ENCODE data around the gene KRT6A.
"Not testable (repeated sequence)": the region's sequence is repeated elsewhere in the genome, so short reads cannot be mapped to it uniquely, and the experiment has no call there.

The KRT6A gene

DNA sequence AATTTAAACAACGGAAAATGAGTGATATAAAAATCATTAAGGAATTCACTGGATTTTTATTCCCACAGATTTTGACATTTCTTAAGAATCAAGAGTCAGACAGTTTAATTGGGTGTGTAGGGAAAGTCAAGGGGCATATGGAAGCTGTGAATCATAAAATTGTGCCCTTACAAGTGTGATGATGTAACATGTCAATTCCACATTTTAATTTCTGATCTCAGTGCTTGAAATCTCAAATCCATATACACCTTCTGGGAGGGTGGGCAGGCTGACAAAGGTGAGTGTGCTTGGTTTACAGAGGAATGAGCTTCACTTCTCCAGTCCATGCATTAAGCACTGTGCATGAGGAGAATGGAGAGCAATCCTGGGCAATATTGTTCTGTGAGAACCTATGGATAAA lies 1.0 kb upstream of the KRT6A start:
- Histone ChIP-seq H4K20me1 (ENCODE audit: insufficient read depth, low read length, poor library complexity, severe bottlenecking) (no peaks in the 10 kb centered on the region), H2AFZ (ENCODE audit: low read length) (no peak overlapping the region), H3K4me3 (ENCODE audit: low read length, poor library complexity, severe bottlenecking) (no peak overlapping the region), H3K79me2 (ENCODE audit: insufficient read depth, low read length) (no peaks in the 10 kb centered on the region), H3K4me2 (ENCODE audit: low read depth, low read length, poor library complexity, severe bottlenecking) (no peak overlapping the region), H3K9me2 (replicated peaks; ENCODE audit: low read depth, low read length) (no peaks in the 10 kb centered on the region), H3K27me3 (ENCODE audit: insufficient read depth, low read length, poor library complexity, severe bottlenecking) (no peaks in the 10 kb centered on the region), H3K9ac (ENCODE audit: low read depth, low read length, poor library complexity, severe bottlenecking) (no peak overlapping the region), H3F3A (ENCODE audit: low read depth) (no peaks in the 10 kb centered on the region), H3K9me3 (ENCODE audit: insufficient read depth, low read depth, low read length) (no peaks in the 10 kb centered on the region), H3K4me1 (ENCODE audit: insufficient read depth, low read length, poor library complexity, severe bottlenecking) (no peaks in the 10 kb centered on the region), H3K36me3 (ENCODE audit: insufficient read depth, low read length) (no peaks in the 10 kb centered on the region)
- TF ChIP-seq, protein P1, sequence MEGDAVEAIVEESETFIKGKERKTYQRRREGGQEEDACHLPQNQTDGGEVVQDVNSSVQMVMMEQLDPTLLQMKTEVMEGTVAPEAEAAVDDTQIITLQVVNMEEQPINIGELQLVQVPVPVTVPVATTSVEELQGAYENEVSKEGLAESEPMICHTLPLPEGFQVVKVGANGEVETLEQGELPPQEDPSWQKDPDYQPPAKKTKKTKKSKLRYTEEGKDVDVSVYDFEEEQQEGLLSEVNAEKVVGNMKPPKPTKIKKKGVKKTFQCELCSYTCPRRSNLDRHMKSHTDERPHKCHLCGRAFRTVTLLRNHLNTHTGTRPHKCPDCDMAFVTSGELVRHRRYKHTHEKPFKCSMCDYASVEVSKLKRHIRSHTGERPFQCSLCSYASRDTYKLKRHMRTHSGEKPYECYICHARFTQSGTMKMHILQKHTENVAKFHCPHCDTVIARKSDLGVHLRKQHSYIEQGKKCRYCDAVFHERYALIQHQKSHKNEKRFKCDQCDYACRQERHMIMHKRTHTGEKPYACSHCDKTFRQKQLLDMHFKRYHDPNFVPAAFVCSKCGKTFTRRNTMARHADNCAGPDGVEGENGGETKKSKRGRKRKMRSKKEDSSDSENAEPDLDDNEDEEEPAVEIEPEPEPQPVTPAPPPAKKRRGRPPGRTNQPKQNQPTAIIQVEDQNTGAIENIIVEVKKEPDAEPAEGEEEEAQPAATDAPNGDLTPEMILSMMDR (conservative IDR thresholded peaks at IDR 0.05; ENCODE audit: low read length) = no peak
- TF ChIP-seq EZH2phosphoT487 (IDR thresholded peaks at IDR 0.05; ENCODE audit: borderline replicate concordance) = no peak

GRCh38 chr12:52492405-52492804 lies 652 bp downstream of the KRT6A start:
- H3K4me3 ChIP-seq (ENCODE audit: low read length, poor library complexity, severe bottlenecking); H3K4me2 ChIP-seq (ENCODE audit: low read depth, low read length, poor library complexity, severe bottlenecking); H3K9me2 ChIP-seq (replicated peaks; ENCODE audit: low read depth, low read length); H2AFZ ChIP-seq (ENCODE audit: low read length); H3K4me1 ChIP-seq (ENCODE audit: insufficient read depth, low read length, poor library complexity, severe bottlenecking); H4K20me1 ChIP-seq (ENCODE audit: insufficient read depth, low read length, poor library complexity, severe bottlenecking); H3K27me3 ChIP-seq (ENCODE audit: insufficient read depth, low read length, poor library complexity, severe bottlenecking); H3F3A ChIP-seq (ENCODE audit: low read depth); H3K9me3 ChIP-seq (ENCODE audit: insufficient read depth, low read depth, low read length); H3K9ac ChIP-seq (ENCODE audit: low read depth, low read length, poor library complexity, severe bottlenecking); H3K79me2 ChIP-seq (ENCODE audit: insufficient read depth, low read length); H3K36me3 ChIP-seq (ENCODE audit: insufficient read depth, low read length): not testable (repeated sequence)

DNA sequence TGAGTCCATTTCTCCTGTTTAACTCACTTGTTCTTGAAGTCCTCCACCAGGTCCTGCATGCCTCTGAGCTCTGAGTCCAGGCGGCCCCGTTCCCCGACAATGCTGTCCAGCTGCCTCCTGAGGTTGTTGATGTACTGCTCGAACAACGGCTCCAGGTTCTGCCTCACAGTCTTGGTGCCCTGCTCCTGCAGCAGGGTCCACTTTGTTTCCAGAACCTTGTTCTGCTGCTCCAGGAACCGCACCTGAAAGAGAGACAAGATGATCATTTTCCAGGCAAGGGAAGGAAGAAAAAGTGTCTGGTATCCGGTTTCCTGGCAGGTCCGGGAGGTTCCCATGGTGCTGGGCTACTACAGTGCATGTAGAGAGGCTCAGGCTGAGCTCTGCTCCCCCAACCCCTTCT lies 1.6 kb downstream of the KRT6A start:
- H3K4me1 ChIP-seq (ENCODE audit: insufficient read depth, low read length, poor library complexity, severe bottlenecking); H3K9ac ChIP-seq (ENCODE audit: low read depth, low read length, poor library complexity, severe bottlenecking); H2AFZ ChIP-seq (ENCODE audit: low read length); H3F3A ChIP-seq (ENCODE audit: low read depth); H3K9me3 ChIP-seq (ENCODE audit: insufficient read depth, low read depth, low read length); H3K27me3 ChIP-seq (ENCODE audit: insufficient read depth, low read length, poor library complexity, severe bottlenecking); H3K79me2 ChIP-seq (ENCODE audit: insufficient read depth, low read length); H3K4me2 ChIP-seq (ENCODE audit: low read depth, low read length, poor library complexity, severe bottlenecking); H3K9me2 ChIP-seq (replicated peaks; ENCODE audit: low read depth, low read length); H3K36me3 ChIP-seq (ENCODE audit: insufficient read depth, low read length); H3K4me3 ChIP-seq (ENCODE audit: low read length, poor library complexity, severe bottlenecking); H4K20me1 ChIP-seq (ENCODE audit: insufficient read depth, low read length, poor library complexity, severe bottlenecking): not testable (repeated sequence)

DNA sequence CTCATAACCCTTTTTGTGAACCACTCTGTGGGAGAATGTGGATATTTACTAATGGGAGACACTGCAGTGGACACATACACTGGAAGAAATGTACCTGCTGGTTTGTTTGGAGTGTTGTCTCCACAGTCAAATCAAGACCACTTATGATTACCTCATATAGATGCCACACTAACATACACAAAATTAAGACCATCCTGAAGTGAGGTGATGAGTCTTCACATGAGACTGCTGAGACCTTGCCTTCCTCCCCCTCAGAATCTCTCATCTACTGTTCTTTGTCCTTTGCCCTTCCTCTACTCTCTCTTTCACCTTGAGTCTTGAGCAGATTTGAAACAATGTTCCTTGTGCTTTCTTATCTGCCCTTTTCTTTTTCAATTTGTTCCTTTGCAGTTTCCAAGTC lies 4.3 kb downstream of the KRT6A start:
- TF ChIP-seq, protein P1 (conservative IDR thresholded peaks at IDR 0.05; ENCODE audit: low read length) = no peak
- TF ChIP-seq EZH2phosphoT487 (IDR thresholded peaks at IDR 0.05; ENCODE audit: borderline replicate concordance) = no peak
- H4K20me1 ChIP-seq (ENCODE audit: insufficient read depth, low read length, poor library complexity, severe bottlenecking) = no peaks in the 10 kb centered on the region
- H3K4me2 ChIP-seq (ENCODE audit: low read depth, low read length, poor library complexity, severe bottlenecking) = no peak overlapping the region
- H3K4me3 ChIP-seq (ENCODE audit: low read length, poor library complexity, severe bottlenecking) = no peak overlapping the region
- no peaks in the 10 kb centered on the region for H3K36me3 ChIP-seq (ENCODE audit: insufficient read depth, low read length)
- no peaks in the 10 kb centered on the region; the same call in 1 of the 2 replicates for H3K9me3 ChIP-seq (ENCODE audit: insufficient read depth, low read depth, low read length)
- no peaks in the 10 kb centered on the region for H3K4me1 ChIP-seq (ENCODE audit: insufficient read depth, low read length, poor library complexity, severe bottlenecking)
- no peaks in the 10 kb centered on the region for H3K79me2 ChIP-seq (ENCODE audit: insufficient read depth, low read length)
- no peaks in the 10 kb centered on the region for H3K27me3 ChIP-seq (ENCODE audit: insufficient read depth, low read length, poor library complexity, severe bottlenecking)
- H3K9ac ChIP-seq (ENCODE audit: low read depth, low read length, poor library complexity, severe bottlenecking) = no peak overlapping the region
- no peaks in the 10 kb centered on the region for H3F3A ChIP-seq (ENCODE audit: low read depth)
- no peaks in the 10 kb centered on the region; the same call in 1 of the 2 replicates for H3K9me2 ChIP-seq (replicated peaks; ENCODE audit: low read depth, low read length)
- H2AFZ ChIP-seq (ENCODE audit: low read length) = no peak overlapping the region

GRCh38 chr12:52487744-52488443 lies 5.2 kb downstream of the KRT6A start:
- not testable (repeated sequence) for H3K9ac ChIP-seq (ENCODE audit: low read depth, low read length, poor library complexity, severe bottlenecking); H3F3A ChIP-seq (ENCODE audit: low read depth); H3K9me3 ChIP-seq (ENCODE audit: insufficient read depth, low read depth, low read length); H4K20me1 ChIP-seq (ENCODE audit: insufficient read depth, low read length, poor library complexity, severe bottlenecking); H3K4me2 ChIP-seq (ENCODE audit: low read depth, low read length, poor library complexity, severe bottlenecking); H3K4me3 ChIP-seq (ENCODE audit: low read length, poor library complexity, severe bottlenecking); H2AFZ ChIP-seq (ENCODE audit: low read length); H3K4me1 ChIP-seq (ENCODE audit: insufficient read depth, low read length, poor library complexity, severe bottlenecking); H3K79me2 ChIP-seq (ENCODE audit: insufficient read depth, low read length); H3K9me2 ChIP-seq (replicated peaks; ENCODE audit: low read depth, low read length); H3K27me3 ChIP-seq (ENCODE audit: insufficient read depth, low read length, poor library complexity, severe bottlenecking); H3K36me3 ChIP-seq (ENCODE audit: insufficient read depth, low read length)
